ENCODE data around the gene ACTRT2. TPM values are rescaled to one million over a fixed set of nuclear protein-coding genes. Genes with fewer than 3 reads are reported as not detected.

The ACTRT2 gene
- total and polyA plus RNA-seq, 2 donors: not detected

- no peaks in the 10 kb centered on the region for H3K4me1 ChIP-seq (ENCODE audit: control insufficient read depth in 2 of 2, insufficient read depth in 2 of 2, low read length in 2 of 2)
- no peaks in the 10 kb centered on the region for H3K9me3 ChIP-seq (ENCODE audit: control insufficient read depth in 2 of 2, insufficient read depth in 1 of 2, low read length in 1 of 2)
- no peak for DNase-seq (ENCODE audit: low read depth in 6 of 9, low spot score in 9 of 9)
- no peaks in the 10 kb centered on the region for H3K27me3 ChIP-seq (ENCODE audit: control insufficient read depth in 2 of 2, insufficient read depth in 1 of 2, low read length in 1 of 2)
- no peaks in the 10 kb centered on the region for H3K36me3 ChIP-seq (ENCODE audit: control insufficient read depth in 2 of 2, insufficient read depth in 2 of 2, low read length in 1 of 2)
- no peak overlapping the region for H3K27ac ChIP-seq (ENCODE audit: low read depth in 1 of 2, low read length in 1 of 2)
- no peak overlapping the region for H3K4me3 ChIP-seq (ENCODE audit: low read length in 2 of 2)
- 81% methylated on average over 7 of the region's 7 CpGs for WGBS
These were observed 43.2 kb upstream of the ACTRT2 start for GRCh38 chr1:2977886-2978611.

GRCh38 chr1:2978691-2979190 is 42.5 kb upstream of the ACTRT2 start:
- H3K9me3 ChIP-seq (ENCODE audit: control insufficient read depth in 2 of 2, insufficient read depth in 1 of 2, low read length in 1 of 2): no peaks in the 10 kb centered on the region
- H3K4me3 ChIP-seq (ENCODE audit: low read length in 2 of 2): no peak overlapping the region
- no peaks in the 10 kb centered on the region for H3K4me1 ChIP-seq (ENCODE audit: control insufficient read depth in 2 of 2, insufficient read depth in 2 of 2, low read length in 2 of 2)
- 74% methylated on average over 11 of the region's 11 CpGs for WGBS
- DNase-seq (ENCODE audit: low read depth in 6 of 9, low spot score in 9 of 9): no peak
- no peak overlapping the region for H3K27ac ChIP-seq (ENCODE audit: low read depth in 1 of 2, low read length in 1 of 2)
- no peaks in the 10 kb centered on the region for H3K36me3 ChIP-seq (ENCODE audit: control insufficient read depth in 2 of 2, insufficient read depth in 2 of 2, low read length in 1 of 2)
- H3K27me3 ChIP-seq (ENCODE audit: control insufficient read depth in 2 of 2, insufficient read depth in 1 of 2, low read length in 1 of 2): no peaks in the 10 kb centered on the region

GRCh38 chr1:2979191-2980072 is 41.8 kb upstream of the ACTRT2 start:
- Histone ChIP-seq H3K36me3 (ENCODE audit: control insufficient read depth in 2 of 2, insufficient read depth in 2 of 2, low read length in 1 of 2) (no peaks in the 10 kb centered on the region), H3K9me3 (ENCODE audit: control insufficient read depth in 2 of 2, insufficient read depth in 1 of 2, low read length in 1 of 2) (no peaks in the 10 kb centered on the region), H3K27ac (ENCODE audit: low read depth in 1 of 2, low read length in 1 of 2) (no peak overlapping the region), H3K4me1 (ENCODE audit: control insufficient read depth in 2 of 2, insufficient read depth in 2 of 2, low read length in 2 of 2) (no peaks in the 10 kb centered on the region), H3K27me3 (ENCODE audit: control insufficient read depth in 2 of 2, insufficient read depth in 1 of 2, low read length in 1 of 2) (no peaks in the 10 kb centered on the region), H3K4me3 (ENCODE audit: low read length in 2 of 2) (no peak overlapping the region)
- WGBS: 89% methylated on average over 38 of the region's 38 CpGs
- DNase-seq (ENCODE audit: low read depth in 6 of 9, low spot score in 9 of 9): no peak

- WGBS: 89% methylated on average over 25 of the region's 25 CpGs
- no peak for DNase-seq (ENCODE audit: low read depth in 6 of 9, low spot score in 9 of 9)
- Histone ChIP-seq H3K27me3 (ENCODE audit: control insufficient read depth in 2 of 2, insufficient read depth in 1 of 2, low read length in 1 of 2) (no peaks in the 10 kb centered on the region), H3K27ac (ENCODE audit: low read depth in 1 of 2, low read length in 1 of 2) (no peak overlapping the region), H3K36me3 (ENCODE audit: control insufficient read depth in 2 of 2, insufficient read depth in 2 of 2, low read length in 1 of 2) (no peaks in the 10 kb centered on the region), H3K4me3 (ENCODE audit: low read length in 2 of 2) (no peak overlapping the region), H3K9me3 (ENCODE audit: control insufficient read depth in 2 of 2, insufficient read depth in 1 of 2, low read length in 1 of 2) (no peaks in the 10 kb centered on the region), H3K4me1 (ENCODE audit: control insufficient read depth in 2 of 2, insufficient read depth in 2 of 2, low read length in 2 of 2) (no peaks in the 10 kb centered on the region)
These were observed 41.0 kb upstream of the ACTRT2 start for GRCh38 chr1:2980073-2980791.

- Histone ChIP-seq H3K27ac (ENCODE audit: low read depth in 1 of 2, low read length in 1 of 2) (no peak overlapping the region), H3K36me3 (ENCODE audit: control insufficient read depth in 2 of 2, insufficient read depth in 2 of 2, low read length in 1 of 2) (no peaks in the 10 kb centered on the region), H3K4me1 (ENCODE audit: control insufficient read depth in 2 of 2, insufficient read depth in 2 of 2, low read length in 2 of 2) (no peaks in the 10 kb centered on the region), H3K9me3 (ENCODE audit: control insufficient read depth in 2 of 2, insufficient read depth in 1 of 2, low read length in 1 of 2) (no peaks in the 10 kb centered on the region), H3K27me3 (ENCODE audit: control insufficient read depth in 2 of 2, insufficient read depth in 1 of 2, low read length in 1 of 2) (no peaks in the 10 kb centered on the region), H3K4me3 (ENCODE audit: low read length in 2 of 2) (no peak overlapping the region)
- DNase-seq (ENCODE audit: low read depth in 6 of 9, low spot score in 9 of 9): no peak
- WGBS: 94% methylated on average over 12 of the region's 12 CpGs
These were observed 40.4 kb upstream of the ACTRT2 start for GRCh38 chr1:2980849-2981248.

- Histone ChIP-seq H3K4me1 (ENCODE audit: control insufficient read depth in 2 of 2, insufficient read depth in 2 of 2, low read length in 2 of 2) (no peaks in the 10 kb centered on the region), H3K27ac (ENCODE audit: low read depth in 1 of 2, low read length in 1 of 2) (no peak overlapping the region), H3K36me3 (ENCODE audit: control insufficient read depth in 2 of 2, insufficient read depth in 2 of 2, low read length in 1 of 2) (no peaks in the 10 kb centered on the region), H3K27me3 (ENCODE audit: control insufficient read depth in 2 of 2, insufficient read depth in 1 of 2, low read length in 1 of 2) (no peaks in the 10 kb centered on the region), H3K4me3 (ENCODE audit: low read length in 2 of 2) (no peak overlapping the region), H3K9me3 (ENCODE audit: control insufficient read depth in 2 of 2, insufficient read depth in 1 of 2, low read length in 1 of 2) (no peaks in the 10 kb centered on the region)
- no peak for DNase-seq (ENCODE audit: low read depth in 6 of 9, low spot score in 9 of 9)
- 86% methylated on average over 7 of the region's 7 CpGs for WGBS
These were observed 39.9 kb upstream of the ACTRT2 start for GRCh38 chr1:2981388-2981787.

GRCh38 chr1:2981981-2982614 is 39.2 kb upstream of the ACTRT2 start:
- no peak overlapping the region for H3K4me3 ChIP-seq (ENCODE audit: low read length in 2 of 2)
- no peaks in the 10 kb centered on the region for H3K9me3 ChIP-seq (ENCODE audit: control insufficient read depth in 2 of 2, insufficient read depth in 1 of 2, low read length in 1 of 2)
- no peak for DNase-seq (ENCODE audit: low read depth in 6 of 9, low spot score in 9 of 9)
- no peaks in the 10 kb centered on the region for H3K36me3 ChIP-seq (ENCODE audit: control insufficient read depth in 2 of 2, insufficient read depth in 2 of 2, low read length in 1 of 2)
- no peaks in the 10 kb centered on the region for H3K27me3 ChIP-seq (ENCODE audit: control insufficient read depth in 2 of 2, insufficient read depth in 1 of 2, low read length in 1 of 2)
- H3K27ac ChIP-seq (ENCODE audit: low read depth in 1 of 2, low read length in 1 of 2): no peak overlapping the region
- WGBS: 91% methylated on average over 19 of the region's 19 CpGs
- no peaks in the 10 kb centered on the region for H3K4me1 ChIP-seq (ENCODE audit: control insufficient read depth in 2 of 2, insufficient read depth in 2 of 2, low read length in 2 of 2)

- Histone ChIP-seq H3K27me3 (ENCODE audit: control insufficient read depth in 2 of 2, insufficient read depth in 1 of 2, low read length in 1 of 2) (no peaks in the 10 kb centered on the region), H3K36me3 (ENCODE audit: control insufficient read depth in 2 of 2, insufficient read depth in 2 of 2, low read length in 1 of 2) (no peaks in the 10 kb centered on the region), H3K4me1 (ENCODE audit: control insufficient read depth in 2 of 2, insufficient read depth in 2 of 2, low read length in 2 of 2) (no peaks in the 10 kb centered on the region), H3K4me3 (ENCODE audit: low read length in 2 of 2) (no peak overlapping the region), H3K9me3 (ENCODE audit: control insufficient read depth in 2 of 2, insufficient read depth in 1 of 2, low read length in 1 of 2) (no peaks in the 10 kb centered on the region), H3K27ac (ENCODE audit: low read depth in 1 of 2, low read length in 1 of 2) (no peak overlapping the region)
- no peak for DNase-seq (ENCODE audit: low read depth in 6 of 9, low spot score in 9 of 9)
- 92% methylated on average over 30 of the region's 30 CpGs for WGBS
These were observed 38.5 kb upstream of the ACTRT2 start for GRCh38 chr1:2982615-2983318.
